ENCODE results near the gene TAF10.

DNA sequence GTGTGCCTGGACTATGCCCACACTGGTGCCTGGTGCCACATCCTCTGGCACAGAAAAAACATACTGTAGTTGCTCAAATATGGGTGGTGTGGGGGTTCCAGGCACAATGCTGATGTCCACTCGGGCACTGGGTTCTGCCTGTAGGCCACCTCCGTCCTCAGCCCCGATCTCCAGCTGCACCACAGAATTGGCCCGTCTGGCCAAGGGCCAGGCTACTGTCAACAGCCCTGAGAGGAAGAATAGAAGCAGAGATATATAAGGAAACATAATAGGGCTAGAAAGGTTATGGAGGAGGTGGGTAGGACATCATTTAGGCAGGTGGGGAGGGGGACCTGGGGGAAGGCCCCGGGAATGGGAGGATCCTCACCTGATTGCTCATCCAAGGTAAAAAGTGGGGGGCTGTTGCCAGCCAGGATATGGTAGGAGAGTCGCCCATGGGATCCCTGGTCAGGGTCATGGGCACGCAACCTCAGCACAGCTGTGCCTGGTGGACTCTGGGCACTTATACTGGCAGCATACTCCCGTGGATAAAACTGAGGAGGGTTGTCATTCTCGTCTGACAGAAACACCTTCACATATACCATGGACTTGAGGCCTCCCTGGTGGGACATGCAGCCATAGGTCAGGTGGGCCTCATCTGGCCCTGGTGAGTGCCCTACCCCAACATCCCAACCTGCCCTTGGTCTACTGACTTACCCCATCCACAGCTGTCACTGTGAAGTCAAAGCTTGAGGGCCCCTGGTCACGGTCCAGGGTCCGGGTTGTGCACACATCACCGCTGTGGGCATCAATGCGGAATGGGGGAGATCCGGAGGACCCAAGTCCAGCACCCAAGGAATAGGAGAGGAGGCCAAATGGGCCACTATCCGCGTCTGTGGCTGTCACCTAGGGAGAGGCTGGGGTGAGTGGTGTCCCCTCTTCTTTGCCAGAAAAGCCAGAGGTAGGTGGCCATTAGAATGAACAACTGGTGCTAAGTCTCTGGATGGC lies 21.7 kb upstream of the TAF10 start:
- TF ChIP-seq, protein P1, sequence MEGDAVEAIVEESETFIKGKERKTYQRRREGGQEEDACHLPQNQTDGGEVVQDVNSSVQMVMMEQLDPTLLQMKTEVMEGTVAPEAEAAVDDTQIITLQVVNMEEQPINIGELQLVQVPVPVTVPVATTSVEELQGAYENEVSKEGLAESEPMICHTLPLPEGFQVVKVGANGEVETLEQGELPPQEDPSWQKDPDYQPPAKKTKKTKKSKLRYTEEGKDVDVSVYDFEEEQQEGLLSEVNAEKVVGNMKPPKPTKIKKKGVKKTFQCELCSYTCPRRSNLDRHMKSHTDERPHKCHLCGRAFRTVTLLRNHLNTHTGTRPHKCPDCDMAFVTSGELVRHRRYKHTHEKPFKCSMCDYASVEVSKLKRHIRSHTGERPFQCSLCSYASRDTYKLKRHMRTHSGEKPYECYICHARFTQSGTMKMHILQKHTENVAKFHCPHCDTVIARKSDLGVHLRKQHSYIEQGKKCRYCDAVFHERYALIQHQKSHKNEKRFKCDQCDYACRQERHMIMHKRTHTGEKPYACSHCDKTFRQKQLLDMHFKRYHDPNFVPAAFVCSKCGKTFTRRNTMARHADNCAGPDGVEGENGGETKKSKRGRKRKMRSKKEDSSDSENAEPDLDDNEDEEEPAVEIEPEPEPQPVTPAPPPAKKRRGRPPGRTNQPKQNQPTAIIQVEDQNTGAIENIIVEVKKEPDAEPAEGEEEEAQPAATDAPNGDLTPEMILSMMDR (IDR thresholded peaks at IDR 0.05; ENCODE audit: low read length), result no peak
- TF ChIP-seq EZH2phosphoT487 (IDR thresholded peaks at IDR 0.05; ENCODE audit: low read length) (no peak), EZH2 (optimal IDR thresholded peaks at IDR 0.05; ENCODE audit: low read depth, low read length) (no peak)
